AG04449 (cell line): Measurements from ENCODE around the gene SCD5.

ENCODE experiments used
- CTCF ChIA-PET: fragments of 350-600 bp; formaldehyde crosslinking; extraction: SDS; loops from one replicate; lab custom pipeline; 2021; ENCODE audit warnings: antibody characterized with exemption; lab: Yijun Ruan, JAX
- POLR2A ChIA-PET: fragments of 400-600, 350-600 bp; formaldehyde crosslinking; extraction: SDS; loops from one replicate; lab custom pipeline; 2020; ENCODE audit warnings: antibody characterized with exemption, inconsistent platforms; lab: Yijun Ruan, JAX
- DNase-seq: peaks from one replicate; pipeline ENCODE4 v3.0.0-alpha.2; 2010; ENCODE audit warnings: low read depth, low spot score
- H3K4me3 ChIP-seq: 2 replicates; pipeline ENCODE4 v1.5.1; 2011; ENCODE audit warnings: low read depth, mild to moderate bottlenecking, control low read depth, low read length
- TF ChIP-seq, protein P1 (sequence below): IDR thresholded peaks from one replicate; pipeline ENCODE4 v1.5.1; 2011; ENCODE audit warnings: mild to moderate bottlenecking, moderate library complexity, low read length, control low read depth, inconsistent platforms; ENCODE audit not compliant: insufficient read depth; ENCODE audit errors: missing control alignments

SCD5 gene

DNA sequence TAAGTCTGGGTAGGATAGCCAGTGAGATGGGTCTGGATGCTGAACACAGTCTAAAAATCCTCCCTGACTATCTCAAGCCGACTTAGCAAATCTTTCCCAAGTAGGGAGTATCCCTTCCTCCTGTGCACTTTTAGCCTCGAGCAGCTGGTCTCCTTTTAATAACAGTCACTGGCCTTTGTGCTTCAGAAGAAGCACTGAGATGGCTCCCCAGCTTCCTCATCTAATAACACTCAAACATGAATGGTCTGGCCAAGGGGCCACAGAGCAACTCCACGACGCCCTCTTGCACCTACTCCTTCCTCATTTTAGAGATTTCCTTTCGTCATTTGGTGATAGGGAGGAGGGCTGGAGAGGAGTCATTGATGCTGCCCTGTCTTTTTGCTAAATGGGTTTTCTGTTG is 158.1 kb downstream of the SCD5 start:
- ChIA-PET POLR2A (no interaction called here), CTCF (no interaction called here)
- no peak overlapping the region for H3K4me3 ChIP-seq
- DNase-seq, result no peak
- TF ChIP-seq, protein P1, sequence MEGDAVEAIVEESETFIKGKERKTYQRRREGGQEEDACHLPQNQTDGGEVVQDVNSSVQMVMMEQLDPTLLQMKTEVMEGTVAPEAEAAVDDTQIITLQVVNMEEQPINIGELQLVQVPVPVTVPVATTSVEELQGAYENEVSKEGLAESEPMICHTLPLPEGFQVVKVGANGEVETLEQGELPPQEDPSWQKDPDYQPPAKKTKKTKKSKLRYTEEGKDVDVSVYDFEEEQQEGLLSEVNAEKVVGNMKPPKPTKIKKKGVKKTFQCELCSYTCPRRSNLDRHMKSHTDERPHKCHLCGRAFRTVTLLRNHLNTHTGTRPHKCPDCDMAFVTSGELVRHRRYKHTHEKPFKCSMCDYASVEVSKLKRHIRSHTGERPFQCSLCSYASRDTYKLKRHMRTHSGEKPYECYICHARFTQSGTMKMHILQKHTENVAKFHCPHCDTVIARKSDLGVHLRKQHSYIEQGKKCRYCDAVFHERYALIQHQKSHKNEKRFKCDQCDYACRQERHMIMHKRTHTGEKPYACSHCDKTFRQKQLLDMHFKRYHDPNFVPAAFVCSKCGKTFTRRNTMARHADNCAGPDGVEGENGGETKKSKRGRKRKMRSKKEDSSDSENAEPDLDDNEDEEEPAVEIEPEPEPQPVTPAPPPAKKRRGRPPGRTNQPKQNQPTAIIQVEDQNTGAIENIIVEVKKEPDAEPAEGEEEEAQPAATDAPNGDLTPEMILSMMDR, result no peak

DNA sequence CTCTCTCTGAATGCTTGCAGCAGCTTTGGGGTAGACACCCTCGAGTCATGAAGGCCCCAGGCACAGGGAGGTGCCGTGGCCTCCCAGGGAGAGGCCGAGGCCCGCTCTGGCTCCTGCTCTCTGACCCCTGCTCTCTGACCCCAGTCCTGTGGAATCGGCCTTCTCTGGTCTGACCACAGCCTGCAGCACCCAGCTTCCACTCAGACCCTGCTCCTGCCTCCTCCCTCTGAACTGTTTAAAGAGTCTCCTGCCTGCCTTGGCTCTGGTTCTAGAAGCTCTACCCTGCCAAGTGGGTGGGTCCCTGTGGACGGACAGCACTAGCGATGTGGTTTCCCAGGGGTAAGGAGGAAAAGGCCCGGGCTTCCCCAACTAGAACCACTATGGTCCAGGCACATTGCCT is 158.6 kb downstream of the SCD5 start:
- TF ChIP-seq, protein P1, result no peak
- no peak for DNase-seq
- H3K4me3 ChIP-seq, result no peak overlapping the region
- POLR2A ChIA-PET, result no interaction called here
- CTCF ChIA-PET, result no interaction called here

DNA sequence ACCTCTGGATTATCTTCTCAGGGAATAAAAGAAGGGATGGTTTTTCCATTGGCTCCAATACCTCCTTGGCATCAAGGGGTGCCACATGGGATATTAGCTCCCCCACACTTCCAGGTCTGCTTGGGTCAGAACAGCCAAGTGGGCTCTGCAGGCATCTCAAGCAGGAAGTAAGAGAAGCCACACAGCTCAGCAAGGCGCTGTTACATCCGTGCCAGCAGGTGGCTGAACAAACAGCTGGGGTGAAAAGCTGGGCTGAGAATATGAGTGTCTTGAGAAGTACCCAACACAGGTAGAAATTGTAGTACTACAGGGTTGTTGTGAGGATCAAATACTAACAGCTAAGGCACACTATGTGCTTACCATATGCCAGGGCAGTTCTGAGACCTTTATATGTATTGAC is 160.1 kb downstream of the SCD5 start:
- DNase-seq, result no peak
- no peak overlapping the region for H3K4me3 ChIP-seq
- TF ChIP-seq, protein P1, result no peak
- CTCF ChIA-PET, result no interaction called here
- POLR2A ChIA-PET, result no interaction called here

DNA sequence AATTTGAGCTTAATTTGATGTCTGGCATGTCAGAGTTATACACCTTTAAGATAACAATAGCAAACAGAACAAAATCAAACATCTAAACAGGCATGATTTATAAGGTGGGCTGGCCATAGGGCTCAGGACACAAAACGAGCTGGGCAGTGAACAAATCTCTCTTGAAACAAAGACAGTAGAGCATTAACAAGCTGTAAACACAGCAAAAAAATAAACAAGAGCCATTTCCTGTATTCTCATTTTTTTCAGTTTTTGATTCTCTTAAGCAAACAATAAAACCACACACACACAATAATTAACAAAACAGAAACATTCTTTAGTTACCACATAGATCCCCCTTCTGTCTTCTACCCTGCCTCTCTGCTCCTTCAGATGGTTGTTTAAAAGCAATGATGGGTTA is 168.5 kb downstream of the SCD5 start:
- ChIA-PET CTCF (no interaction called here), POLR2A (interaction anchor here (1.2 kb wide), 1 partner anchor 12 kb away, joined by 4 read pairs; no protein-coding TSS in a partner anchor)
- TF ChIP-seq, protein P1, result no peak
- no peak overlapping the region for H3K4me3 ChIP-seq
- no peak for DNase-seq

DNA sequence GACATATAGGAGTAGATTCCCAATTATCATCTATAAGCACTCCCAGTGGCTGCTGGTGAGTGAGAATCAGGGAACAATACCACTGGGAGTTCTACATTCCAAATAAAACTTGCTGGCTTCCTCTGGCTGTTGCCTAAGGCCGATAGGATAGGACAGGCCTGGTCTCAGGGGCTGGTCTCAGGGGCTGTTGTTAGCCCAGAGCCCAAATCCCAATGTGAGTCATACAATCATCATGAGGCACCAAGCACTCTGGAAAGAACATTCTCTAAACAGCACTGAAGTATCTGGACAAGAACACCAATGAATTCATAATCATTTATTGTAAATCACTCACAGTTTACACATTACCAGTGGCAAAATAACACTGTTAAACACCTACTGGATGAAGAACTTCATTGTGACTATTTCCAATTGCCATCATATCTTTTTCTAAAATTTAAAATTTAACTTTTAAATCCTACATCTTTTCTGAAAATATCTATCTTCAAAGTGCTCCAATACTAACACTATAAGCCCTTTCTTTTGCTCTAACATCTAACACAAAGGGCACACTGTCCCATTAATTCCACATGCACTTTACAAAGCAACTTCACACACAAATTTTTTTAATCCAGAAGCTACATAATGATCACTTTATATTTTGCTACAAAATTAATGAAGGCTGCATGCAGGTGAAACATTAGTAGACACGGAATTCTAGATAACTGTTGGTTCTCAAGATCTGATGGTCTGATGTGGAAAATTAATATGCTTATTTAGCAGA is 169.2 kb downstream of the SCD5 start:
- POLR2A ChIA-PET, result no interaction called here
- CTCF ChIA-PET, result no interaction called here
- TF ChIP-seq, protein P1, result no peak

DNA sequence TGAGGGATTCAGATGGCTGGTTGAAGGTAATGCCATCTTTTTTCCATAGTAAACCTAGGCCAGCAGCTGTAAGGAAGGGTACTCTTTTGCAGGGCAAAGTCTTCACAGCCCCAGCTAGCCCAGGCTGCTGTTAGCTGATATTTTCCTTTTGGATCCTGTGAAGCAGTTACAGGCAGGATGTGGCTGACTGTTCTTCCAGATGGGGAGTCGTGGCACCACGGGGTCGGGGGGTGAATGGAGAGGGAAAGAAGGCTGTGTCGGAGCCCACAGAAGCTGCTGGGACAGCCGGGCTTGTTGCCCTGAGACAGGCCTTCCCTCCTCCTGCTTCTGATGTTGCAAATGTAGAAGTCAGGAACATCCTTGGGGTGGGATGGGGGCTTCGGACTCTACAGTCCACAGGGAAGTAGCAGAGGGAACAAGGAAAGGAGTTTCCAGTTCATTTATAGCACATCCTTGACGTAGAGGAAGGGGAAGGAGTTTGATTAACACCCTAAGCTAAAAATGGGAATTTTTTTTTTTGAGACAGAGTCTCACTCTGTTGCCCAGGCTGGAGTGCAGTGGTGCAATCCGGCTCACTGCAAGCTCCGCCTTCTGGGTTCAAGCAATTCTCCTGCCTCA is 172.2 kb downstream of the SCD5 start:
- CTCF ChIA-PET, result interaction anchor here (1.1 kb wide), 1 partner anchor 11 kb away, joined by 3 read pairs; no protein-coding TSS in a partner anchor

More for the DNA sequence above, 169.2 kb downstream of the SCD5 start:
- no peak overlapping the region for H3K4me3 ChIP-seq
- peak; percentile 29 for DNase-seq

More for the DNA sequence above, 172.2 kb downstream of the SCD5 start:
- POLR2A ChIA-PET, result no interaction called here
- TF ChIP-seq, protein P1, result no peak
- no peak overlapping the region for H3K4me3 ChIP-seq
- no peak for DNase-seq
